ENCODE results near the gene AIP. TPM values are rescaled to one million over a fixed set of nuclear protein-coding genes. Genes with fewer than 3 reads are reported as not detected.

The AIP gene
- total and polyA plus RNA-seq, 2 of the 8 experiments (the other 6 are each of a cell fraction or from before 2014, with no cell fraction given): 29.8 to 54.4 TPM

DNA sequence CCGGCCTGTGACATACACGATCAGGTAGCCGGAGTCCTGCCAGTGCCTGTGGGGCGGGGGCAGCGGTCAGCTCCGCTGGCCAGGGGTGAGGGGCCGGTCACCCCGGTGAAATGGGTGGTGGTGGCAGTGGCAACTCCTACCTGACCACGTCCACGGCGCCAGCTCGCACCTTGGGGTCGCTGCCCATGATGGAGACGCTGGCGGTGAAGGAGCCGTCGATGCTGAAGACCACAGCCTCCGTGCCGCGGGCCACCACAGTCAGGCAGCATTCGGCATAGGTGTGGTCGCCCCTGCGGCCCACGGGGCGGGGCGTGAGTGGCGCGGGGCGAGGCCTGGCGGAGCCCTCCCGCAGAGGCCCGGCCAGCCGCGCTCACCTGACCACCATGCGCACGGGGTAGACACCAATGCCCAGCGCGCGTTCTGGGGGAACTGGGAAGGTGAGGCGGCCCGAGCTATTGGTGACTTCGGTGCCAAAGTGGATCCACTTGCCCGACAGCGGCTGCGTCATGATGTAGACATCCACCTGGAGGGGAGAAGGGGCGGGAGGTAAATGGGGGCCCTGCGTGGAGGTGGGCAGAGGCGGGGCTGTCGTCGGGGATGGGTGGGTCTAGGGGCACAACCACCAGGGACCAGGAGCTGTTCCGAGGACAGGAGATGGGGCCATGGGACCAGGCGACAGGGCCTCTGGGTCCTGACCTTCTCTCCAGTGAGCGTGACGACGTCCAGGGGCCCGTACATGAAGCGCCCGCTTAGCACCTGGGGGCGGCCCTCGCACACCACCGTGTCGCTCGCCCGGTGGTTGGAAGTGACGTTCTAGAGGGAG, 10.9 kb downstream of the AIP start (continued):
- TF ChIP-seq CHD7 (IDR thresholded peaks at IDR 0.05; ENCODE audit: insufficient replicate concordance, low read length) (no peak), SIN3A (conservative IDR thresholded peaks at IDR 0.05 in 1 of 2, IDR thresholded peaks at IDR 0.05 in 1 of 2; ENCODE audit: low read depth in 1 of 2, low read length in 2 of 2) (no peak), SP4 (IDR thresholded peaks at IDR 0.05; ENCODE audit: low read length) (no peak), YY1 (IDR thresholded peaks at IDR 0.05; ENCODE audit: low read depth, low read length) (no peak), SIX5 (IDR thresholded peaks at IDR 0.05; ENCODE audit: low read depth, low read length) (no peak), BCL11A (IDR thresholded peaks at IDR 0.05; ENCODE audit: low read depth in 2 of 2, low read length in 2 of 2) (no peak), TAF7 (optimal IDR thresholded peaks at IDR 0.05; ENCODE audit: borderline replicate concordance, low read depth, low read length) (no peak), SRF (IDR thresholded peaks at IDR 0.05; ENCODE audit: low read depth, low read length) (no peak)

Measured in H1 (cell line).